GM19468 (cell line): Measurements from ENCODE around the gene HNRNPM.
A peak's percentile ranks its signal among the peaks of the same experiment; 100 is the strongest.
"Not testable (repeated sequence)": the region's sequence is repeated elsewhere in the genome, so short reads cannot be mapped to it uniquely, and the experiment has no call there.

ENCODE experiments used
- ATAC-seq: cut with Tn5 transposase; IDR thresholded peaks from one replicate; pipeline ENCODE4 v1.9.1; 2021; ENCODE audit warnings: mild to moderate bottlenecking, moderate library complexity, moderate number of reproducible peaks; ENCODE audit not compliant: unreplicated experiment; ENCODE audit errors: extremely low read depth

Gene HNRNPM

GRCh38 chr19:8444677-8445487 is at the start of gene HNRNPM:
Gene HNRNPM (plus strand): TSS chr19:8444975. CDS start chr19:8444999, 24 bp downstream.
- ATAC-seq, result peak; percentile 62

- ATAC-seq, result no peak
Measured at GRCh38 chr19:8395621-8396082, 49.1 kb upstream of the HNRNPM start.

- ATAC-seq, result no peak
Measured at GRCh38 chr19:8396185-8396562, 48.6 kb upstream of the HNRNPM start.

GRCh38 chr19:8396563-8397203 is 48.1 kb upstream of the HNRNPM start:
- no peak for ATAC-seq

- ATAC-seq, result no peak
Measured at GRCh38 chr19:8397271-8397670, 47.5 kb upstream of the HNRNPM start.

- ATAC-seq, result no peak
Measured at GRCh38 chr19:8397746-8398310, 46.9 kb upstream of the HNRNPM start.

GRCh38 chr19:8398311-8398771 is 46.4 kb upstream of the HNRNPM start:
- no peak for ATAC-seq

GRCh38 chr19:8399681-8400188 is 45.0 kb upstream of the HNRNPM start:
- ATAC-seq, result no peak

GRCh38 chr19:8401981-8402411 is 42.8 kb upstream of the HNRNPM start:
- ATAC-seq, result no peak

GRCh38 chr19:8403098-8403819 is 41.5 kb upstream of the HNRNPM start:
- ATAC-seq, result no peak

GRCh38 chr19:8403820-8404109 is 41.0 kb upstream of the HNRNPM start:
- ATAC-seq, result no peak

- no peak for ATAC-seq
Measured at GRCh38 chr19:8404391-8405151, 40.2 kb upstream of the HNRNPM start.

GRCh38 chr19:8410718-8411117 is 34.1 kb upstream of the HNRNPM start:
- ATAC-seq, result not testable (repeated sequence)

- ATAC-seq, result peak; percentile 98
Measured at GRCh38 chr19:8412783-8413628, 31.8 kb upstream of the HNRNPM start, which contains the start of gene MARCHF2. Gene MARCHF2 (plus strand): TSS chr19:8413305. CDS start chr19:8421841, 8,536 bp downstream.

GRCh38 chr19:8413629-8413995 is 31.2 kb upstream of the HNRNPM start:
- no peak for ATAC-seq

GRCh38 chr19:8416796-8417195 is 28.0 kb upstream of the HNRNPM start:
- no peak for ATAC-seq

- no peak for ATAC-seq
Measured at GRCh38 chr19:8421484-8422461, 23.0 kb upstream of the HNRNPM start.

- no peak for ATAC-seq
Measured at GRCh38 chr19:8423817-8424223, 21.0 kb upstream of the HNRNPM start.
